HG03103 (cell line): Measurements from ENCODE around the gene TUBGCP2.

Experiments
- ATAC-seq: cut with Tn5 transposase; IDR thresholded peaks from one replicate; pipeline ENCODE4 v1.9.1; 2021; ENCODE audit warnings: low read depth; ENCODE audit not compliant: unreplicated experiment

The TUBGCP2 gene, protein sequence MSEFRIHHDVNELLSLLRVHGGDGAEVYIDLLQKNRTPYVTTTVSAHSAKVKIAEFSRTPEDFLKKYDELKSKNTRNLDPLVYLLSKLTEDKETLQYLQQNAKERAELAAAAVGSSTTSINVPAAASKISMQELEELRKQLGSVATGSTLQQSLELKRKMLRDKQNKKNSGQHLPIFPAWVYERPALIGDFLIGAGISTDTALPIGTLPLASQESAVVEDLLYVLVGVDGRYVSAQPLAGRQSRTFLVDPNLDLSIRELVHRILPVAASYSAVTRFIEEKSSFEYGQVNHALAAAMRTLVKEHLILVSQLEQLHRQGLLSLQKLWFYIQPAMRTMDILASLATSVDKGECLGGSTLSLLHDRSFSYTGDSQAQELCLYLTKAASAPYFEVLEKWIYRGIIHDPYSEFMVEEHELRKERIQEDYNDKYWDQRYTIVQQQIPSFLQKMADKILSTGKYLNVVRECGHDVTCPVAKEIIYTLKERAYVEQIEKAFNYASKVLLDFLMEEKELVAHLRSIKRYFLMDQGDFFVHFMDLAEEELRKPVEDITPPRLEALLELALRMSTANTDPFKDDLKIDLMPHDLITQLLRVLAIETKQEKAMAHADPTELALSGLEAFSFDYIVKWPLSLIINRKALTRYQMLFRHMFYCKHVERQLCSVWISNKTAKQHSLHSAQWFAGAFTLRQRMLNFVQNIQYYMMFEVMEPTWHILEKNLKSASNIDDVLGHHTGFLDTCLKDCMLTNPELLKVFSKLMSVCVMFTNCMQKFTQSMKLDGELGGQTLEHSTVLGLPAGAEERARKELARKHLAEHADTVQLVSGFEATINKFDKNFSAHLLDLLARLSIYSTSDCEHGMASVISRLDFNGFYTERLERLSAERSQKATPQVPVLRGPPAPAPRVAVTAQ

DNA sequence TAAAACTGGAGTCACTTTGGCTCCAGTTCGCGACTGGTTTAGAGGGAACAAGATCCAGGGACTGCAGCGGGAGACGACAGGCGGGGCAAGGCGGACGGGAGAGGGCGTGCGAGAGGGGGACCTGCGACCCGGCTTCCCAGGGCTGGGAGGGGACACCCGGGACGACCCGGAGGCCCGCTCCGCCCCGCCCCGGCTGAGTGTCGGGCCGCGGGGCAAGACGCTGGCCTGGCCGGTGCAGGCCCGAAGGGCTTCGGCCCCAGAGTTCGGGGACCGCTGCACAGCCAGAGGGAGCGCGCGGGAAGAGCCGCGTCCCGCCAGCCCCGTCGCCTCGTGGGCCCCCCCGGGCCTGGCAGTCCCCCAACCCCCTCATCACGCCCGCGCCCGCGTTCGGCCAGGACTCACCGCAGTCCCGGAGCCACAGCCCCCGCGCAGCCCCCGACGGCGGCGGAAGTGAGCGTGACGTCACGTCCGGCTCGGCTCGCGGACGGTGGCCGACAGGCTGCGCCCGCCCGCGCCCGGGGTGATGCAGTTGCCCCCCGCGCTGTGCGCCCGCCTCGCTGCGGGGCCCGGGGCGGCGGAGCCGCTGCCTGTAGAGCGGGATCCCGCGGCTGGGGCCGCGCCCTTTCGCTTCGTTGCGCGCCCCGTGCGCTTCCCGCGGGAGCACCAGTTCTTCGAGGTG, at the start of gene TUBGCP2, which contains the start of gene ZNF511:
Gene TUBGCP2 (minus strand): TSS at position 452 of the 679 bp plus-strand sequence. CDS start 5,931 bp downstream, outside the sequence.
Gene ZNF511 (plus strand): TSS at position 494 of the 679 bp plus-strand sequence. CDS start 30 bp downstream, at position 524.
- ATAC-seq: peak; percentile 62

DNA sequence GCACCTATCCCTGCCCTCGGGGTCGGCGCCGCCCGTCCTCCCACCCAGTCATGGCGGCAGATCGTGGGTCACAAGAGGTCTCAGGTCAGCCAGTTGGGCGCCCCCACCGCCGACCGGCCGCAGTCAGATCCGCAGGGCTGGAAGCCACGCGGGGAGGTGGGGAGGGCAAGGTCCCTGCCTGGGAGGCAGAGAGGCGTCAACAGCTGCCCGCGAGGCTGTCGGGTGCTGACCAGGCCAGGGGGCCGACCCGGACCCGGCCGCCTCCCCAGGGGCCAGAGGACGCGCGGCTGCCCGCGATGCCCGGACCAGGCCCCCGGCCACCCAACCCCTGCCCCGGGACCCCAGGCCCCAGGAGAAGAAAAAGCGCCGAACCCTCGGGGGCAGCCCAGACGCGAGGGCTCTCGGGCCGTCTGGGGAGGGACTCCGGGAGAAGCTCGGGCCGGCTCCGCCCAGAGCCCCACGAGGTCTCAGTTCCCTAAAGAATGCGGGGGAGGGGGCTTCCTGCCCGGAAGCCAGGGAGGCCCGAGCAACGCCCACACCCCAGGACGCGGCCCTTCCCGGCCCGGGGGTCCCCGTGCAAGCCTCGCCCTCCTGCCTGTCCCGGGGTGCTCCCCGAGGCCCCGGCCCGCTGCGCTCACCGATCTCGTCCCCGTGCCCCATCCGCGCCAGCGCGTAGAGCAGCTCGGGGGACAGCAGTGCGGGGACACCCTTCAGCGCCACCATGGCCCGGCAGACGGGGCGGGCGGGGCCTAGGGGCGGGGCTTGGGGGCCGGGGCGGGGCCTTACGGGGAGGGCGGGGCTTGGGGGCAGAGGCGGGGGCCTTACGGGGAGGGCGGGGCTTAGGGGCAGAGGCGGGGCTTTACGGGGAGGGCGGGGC, 48.9 kb upstream of the TUBGCP2 start, which contains the start of gene FUOM:
Gene FUOM (minus strand): TSS at position 735 of the 877 bp plus-strand sequence. CDS start 12 bp downstream, at position 723.
- ATAC-seq: peak; percentile 57

DNA sequence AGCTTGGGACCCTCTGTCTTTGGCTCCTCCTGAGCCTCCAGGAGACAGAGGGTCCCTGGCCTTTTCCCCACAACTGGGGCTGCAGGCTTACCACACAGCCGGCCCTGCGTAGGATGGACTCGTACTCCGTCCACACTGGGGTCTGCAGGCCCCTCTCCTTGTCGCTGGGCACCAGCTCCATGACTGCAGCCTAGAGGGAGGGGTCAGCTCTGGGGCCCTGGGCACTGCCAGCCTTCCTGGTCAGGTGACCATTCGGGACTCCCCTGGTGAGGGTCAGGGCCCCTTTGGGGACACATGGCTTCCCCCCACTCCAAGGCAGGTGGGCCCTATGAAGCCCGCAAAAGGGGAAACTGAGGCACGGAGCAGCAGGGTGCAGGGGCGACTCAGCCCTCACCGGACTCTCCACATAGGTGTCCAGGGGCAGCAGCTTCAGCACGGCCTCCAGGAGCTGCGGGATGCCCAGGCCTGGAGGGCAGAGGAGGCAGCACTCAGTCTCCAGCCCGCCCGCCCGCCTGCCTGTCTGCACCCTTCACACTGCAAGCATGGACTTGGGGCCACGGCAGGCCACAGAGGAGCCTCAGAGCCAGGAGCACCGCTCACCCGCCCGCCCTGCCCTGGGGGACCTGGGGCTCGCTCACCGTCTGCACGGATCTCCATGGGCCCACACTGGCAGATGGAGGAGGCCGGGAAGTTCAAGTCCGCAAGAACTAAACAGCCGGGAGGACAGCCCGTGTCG, 48.0 kb upstream of the TUBGCP2 start:
- ATAC-seq: no peak

DNA sequence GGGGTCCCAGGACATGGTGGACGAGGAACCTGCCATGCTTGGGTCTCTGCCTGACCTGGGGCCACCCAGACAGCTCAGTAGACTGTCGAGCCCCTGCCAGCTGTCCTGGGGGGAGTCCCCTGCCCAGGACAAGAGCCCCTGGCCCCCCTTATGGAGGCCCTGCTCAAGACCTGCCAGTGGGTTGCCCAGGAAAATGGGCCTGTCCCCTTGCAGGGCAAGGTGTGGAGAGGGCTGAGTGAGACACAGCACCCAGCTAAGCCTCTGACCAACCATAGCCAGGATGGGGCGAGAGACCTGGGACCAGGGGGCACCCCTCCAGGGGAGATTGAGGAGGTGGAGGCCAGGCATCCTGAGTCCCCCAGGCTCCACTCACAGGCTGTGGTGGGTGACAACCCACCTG, 47.3 kb upstream of the TUBGCP2 start:
- no peak for ATAC-seq

DNA sequence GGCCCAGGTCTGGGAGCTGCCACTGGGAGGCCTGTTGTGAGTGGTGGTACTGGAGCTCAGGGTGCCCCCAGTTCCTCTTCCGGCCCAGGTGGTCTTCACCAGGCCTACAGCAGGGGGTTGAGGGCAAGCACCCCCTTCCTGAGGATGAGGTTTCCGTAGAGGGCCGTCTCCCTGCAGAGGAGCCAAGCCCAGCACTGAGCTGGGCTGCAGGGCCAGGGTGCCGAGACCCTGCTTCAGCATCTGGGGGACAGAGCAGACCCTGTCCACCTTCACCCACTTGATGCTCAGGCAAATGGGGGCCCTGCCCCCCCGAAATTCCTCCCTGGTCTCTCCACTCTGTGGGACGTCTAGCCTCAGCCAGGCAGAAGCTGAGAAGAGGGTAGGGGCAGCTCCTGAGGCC, 46.6 kb upstream of the TUBGCP2 start:
- ATAC-seq: no peak

DNA sequence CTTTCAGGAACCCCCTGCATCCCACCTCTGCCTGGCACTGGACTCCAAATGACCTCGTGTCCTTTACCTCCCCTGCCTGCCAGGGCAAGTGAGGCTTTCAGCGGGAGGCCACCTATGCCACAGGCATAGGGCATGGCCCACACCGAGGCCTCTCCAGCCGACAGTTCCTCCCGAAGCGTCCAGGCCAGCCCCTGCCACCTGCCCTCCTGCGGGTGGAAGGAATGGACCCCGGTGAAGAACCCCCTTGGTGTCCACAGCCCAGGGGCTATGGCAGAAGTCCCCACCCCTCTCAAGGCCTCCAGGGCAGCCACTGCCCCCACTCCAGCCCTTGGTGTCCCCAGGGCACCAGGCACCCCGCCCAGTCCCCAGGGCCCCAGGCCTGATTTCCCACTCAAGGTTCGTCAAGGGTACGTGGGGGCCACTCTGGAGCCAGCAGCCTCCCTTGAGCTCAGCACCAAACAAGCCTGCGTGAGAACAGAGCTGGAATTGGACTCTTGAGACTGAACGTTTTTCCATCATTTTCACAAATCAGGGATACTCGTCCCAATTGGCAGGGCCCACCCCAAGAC, 46.1 kb upstream of the TUBGCP2 start:
- no peak for ATAC-seq

DNA sequence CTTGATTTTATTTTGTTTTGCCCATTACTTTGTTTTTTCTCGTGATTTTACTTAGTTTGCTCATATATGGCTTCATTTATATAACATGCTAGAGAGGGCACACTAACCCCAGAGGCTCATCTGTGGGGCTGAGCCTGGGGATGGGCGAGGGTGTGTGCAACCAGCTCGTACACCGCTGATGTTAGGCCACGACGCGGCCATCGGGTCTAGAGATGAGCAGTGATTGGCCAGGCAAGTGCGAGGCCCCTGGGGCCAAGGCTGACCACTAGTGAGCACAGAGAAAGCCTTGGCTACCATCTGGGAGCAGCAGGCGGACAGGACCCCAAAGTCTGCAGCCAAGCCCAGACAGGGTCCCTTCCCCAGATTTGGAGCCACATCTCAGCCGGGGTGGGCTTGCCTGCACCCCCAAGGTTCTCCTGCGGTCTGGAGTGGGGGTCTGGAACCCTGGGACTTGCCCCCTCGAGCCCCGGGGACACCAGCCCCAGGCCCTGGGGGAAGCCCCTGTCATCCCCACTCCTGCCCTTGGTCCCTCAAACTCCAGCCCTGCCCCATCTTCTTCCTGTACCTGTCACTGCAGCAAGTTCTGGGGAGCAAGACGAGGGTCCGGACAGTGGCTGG, 45.4 kb upstream of the TUBGCP2 start:
- ATAC-seq: no peak

DNA sequence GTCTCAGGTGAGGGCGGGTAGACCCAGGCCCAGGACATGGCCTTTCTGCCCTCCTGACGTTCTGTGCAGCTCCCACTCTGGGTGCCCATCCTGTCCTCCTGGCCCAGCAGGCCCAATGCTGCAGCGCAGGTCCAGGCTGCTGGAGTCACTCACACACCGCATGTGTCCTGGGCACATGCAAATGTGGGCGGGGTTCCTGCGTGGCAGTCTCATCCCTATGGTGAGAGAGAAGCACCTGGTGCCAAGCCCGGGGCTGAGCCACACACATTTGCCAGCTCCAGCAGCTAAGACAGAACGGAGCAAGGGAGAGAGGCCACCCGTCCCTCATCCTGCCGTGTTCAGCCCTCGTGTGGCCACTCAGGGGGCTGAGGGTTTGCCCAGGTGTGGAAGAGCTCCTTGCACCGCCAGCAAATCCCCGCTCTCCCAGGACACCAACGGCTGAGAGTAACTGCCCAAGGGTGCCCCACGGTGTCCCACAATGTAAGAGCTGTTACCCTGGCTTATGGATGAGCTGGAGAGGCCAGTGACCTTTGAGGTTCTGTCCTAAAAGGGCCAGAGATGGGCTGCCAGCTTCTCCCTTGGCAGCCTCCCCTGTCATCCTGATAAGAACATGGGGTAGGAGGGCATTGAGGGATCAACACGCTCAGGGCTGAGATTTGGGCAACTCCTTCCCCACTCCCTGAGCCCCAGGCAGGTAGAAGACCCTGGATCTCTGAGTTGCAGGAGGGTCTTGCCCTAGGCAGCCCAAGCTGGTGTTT, 44.7 kb upstream of the TUBGCP2 start:
- no peak for ATAC-seq

DNA sequence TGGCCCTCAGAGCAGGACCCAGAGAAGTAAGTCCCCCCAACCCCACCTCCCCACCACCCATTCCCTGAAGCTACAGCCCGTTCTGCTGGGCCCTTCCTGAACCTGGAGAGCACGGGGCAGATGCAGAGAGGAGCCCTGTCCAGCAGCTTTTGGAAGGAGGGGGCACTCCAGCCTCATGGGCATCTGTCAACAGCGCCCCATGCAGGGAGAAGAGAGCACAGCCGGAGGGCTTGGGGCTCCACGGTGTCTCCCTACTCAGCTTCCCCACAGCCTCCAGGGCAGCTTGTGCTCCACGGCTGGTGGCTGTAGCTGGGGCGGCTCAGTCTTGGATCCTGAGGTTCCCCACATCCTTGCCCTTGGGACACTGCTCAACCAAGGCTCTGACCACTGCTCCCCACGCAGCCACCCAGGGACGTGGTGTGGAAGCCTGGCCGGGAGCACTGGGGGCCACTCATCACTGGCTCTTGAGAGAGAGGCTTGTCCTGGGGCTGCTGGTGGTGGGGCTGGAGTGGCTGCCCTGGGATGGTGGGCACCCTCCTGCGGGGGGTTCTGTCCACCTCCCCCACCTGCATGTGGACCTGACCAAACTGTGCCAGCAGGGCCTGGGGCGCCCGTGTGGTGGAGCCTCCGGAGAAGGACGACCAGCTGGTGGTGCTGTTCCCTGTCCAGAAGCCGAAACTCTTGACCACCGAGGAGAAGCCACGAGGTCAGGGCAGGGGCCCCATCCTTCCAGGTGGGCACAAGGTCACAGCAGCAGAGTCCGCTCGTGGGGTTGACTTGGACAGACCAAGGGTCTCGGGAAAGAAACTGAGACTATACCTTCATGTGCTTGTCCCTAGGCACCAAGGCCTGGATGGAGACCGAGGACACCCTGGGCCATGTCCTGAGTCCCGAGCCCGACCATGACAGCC, 43.0 kb upstream of the TUBGCP2 start:
- no peak for ATAC-seq

DNA sequence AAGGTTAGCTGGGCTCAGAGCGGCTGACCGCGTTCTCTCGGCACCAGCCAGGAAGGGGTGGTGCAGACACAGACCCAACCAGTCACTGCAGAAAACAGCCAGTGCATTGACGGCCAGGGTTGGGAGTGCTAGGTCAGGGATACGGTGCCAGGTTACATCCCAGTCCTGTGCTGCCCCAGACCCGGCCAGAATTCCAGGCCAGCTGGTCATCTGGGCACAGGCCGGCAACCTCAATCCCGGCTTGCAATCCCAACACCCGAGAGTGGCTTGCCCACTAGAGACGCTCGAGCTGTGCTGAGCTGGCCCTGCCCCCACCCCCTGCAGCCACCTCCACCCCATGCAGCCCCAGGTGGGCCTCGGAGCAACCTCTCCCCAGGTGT, 42.3 kb upstream of the TUBGCP2 start:
- ATAC-seq: no peak

DNA sequence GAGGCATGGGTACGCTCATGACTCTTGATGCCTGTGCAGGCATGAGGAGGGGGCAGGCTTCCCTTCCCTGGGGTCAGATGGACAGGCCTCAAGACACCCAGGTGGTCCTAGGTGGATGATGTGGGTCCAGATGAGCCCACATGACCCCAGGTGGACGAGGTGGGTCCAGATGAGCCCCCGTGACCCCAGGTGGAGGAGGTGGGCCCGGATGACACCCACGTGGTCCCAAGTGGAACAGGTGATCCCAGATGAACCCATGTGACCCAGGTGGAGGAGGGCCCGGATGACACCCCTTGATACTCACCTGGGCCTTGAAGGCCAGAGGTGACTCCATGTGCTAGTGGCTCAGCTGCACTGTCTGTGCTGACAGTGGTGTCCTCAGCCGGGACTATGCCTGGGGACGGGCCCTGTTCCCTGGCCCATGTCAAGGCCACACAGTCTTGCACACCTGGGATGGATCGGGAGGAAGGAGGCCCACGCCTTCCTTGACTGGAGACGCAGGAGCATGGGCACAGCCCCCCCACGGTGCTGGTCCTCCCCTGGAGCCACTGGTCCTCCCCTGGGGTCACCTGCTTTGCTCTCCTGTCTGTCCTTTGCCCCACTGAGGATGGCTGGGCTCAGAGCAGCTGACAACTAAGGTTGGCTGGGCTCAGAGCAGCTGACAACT, 41.7 kb upstream of the TUBGCP2 start:
- no peak for ATAC-seq

DNA sequence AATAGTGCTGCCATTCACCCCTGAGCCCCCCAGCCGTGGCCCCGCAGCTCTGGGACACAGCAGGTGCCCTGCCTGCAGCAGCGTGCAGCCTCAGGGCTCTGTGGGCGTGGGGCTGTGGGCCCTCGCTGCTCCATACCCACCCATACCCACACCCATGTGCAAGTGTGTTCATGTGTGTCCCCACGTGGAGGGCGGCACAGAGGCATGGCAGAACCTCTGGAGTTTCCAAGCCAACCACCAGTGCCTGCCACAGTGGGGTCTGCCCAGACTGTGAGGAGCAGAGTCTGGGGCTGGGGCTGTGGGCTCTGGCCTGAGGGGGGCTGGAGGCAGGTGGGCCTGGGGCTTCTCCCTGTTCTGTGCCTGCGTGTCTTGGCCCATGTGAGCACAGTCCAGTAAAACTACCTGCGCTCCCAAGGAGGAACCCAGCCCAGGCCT, 40.9 kb upstream of the TUBGCP2 start:
- ATAC-seq: no peak

DNA sequence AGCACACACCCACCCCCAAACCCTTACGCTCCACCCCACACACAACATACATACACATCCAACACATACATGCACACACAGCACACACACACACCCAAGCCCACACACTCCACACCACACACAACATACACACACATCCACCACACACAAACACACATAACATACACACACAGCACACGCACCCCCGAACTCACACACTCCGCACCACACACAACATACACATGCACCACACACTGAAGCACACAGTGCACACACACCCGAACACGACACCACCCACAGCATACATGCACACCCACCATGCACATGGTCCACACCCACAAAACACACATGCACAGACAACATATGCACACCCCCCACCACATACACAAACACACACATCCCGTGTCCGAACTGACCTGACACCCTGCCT, 40.5 kb upstream of the TUBGCP2 start:
- no peak for ATAC-seq

DNA sequence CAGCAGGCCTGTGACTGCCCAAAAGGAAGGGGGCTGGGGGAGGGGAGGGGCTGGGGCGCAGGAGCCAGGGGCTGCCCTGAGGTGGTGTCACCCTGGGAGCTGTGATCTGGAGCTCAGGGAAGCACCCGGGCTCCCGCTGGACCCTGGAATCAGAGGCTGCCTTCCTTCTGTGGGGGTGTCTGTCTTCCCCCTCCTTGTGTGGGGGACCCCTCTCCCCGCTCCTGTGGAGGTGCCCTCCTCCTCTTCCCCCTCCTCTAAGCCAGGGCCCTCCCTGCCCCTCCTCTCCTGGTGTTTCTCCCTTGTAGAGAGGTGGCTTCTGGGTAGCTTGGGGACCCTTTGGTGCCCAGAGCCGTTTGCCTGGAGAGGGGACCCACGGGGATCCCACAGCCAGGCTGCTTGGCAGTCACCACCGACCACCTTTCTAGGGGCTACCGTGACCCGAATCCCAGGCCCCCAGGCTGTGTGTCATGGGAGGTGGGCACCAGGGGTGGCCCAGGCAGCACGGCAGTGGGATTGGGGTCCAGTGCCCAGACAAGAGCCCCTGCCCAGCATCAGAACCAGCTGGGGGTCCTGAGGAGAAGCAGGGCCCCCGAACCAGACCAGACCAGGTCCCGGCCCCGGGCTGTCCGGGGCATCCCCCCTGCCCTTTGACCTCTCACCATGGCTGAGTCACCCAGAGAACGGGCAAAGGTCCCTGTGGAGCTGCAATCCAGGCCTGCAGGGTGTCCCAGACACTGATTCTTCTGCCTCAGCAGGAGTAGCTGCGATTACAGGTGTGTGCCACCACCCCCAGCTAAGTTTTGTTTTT, 39.2 kb upstream of the TUBGCP2 start:
- ATAC-seq: no peak

DNA sequence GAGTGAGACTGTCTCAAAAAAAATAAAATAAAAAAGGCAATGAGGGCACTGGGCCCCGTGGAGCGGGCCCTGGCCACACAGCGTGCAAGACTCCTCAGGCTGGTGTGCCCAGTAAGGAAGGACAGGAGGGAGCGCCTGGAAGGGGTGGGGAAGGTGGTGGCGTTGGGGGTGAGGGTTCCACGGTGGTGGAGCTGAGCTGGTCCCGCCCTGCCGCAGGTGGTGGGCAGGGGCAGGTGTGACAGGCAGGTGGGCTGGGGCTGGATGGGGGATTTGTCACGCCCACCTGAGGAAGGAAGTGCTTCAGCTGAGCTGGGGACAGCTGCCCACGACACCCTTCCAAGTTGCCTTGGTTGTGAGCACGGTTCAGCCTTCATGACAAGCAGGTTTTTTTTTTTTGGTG, 37.7 kb upstream of the TUBGCP2 start:
- ATAC-seq: no peak
